ENCODE data around the gene STAB1.

STAB1 gene

DNA sequence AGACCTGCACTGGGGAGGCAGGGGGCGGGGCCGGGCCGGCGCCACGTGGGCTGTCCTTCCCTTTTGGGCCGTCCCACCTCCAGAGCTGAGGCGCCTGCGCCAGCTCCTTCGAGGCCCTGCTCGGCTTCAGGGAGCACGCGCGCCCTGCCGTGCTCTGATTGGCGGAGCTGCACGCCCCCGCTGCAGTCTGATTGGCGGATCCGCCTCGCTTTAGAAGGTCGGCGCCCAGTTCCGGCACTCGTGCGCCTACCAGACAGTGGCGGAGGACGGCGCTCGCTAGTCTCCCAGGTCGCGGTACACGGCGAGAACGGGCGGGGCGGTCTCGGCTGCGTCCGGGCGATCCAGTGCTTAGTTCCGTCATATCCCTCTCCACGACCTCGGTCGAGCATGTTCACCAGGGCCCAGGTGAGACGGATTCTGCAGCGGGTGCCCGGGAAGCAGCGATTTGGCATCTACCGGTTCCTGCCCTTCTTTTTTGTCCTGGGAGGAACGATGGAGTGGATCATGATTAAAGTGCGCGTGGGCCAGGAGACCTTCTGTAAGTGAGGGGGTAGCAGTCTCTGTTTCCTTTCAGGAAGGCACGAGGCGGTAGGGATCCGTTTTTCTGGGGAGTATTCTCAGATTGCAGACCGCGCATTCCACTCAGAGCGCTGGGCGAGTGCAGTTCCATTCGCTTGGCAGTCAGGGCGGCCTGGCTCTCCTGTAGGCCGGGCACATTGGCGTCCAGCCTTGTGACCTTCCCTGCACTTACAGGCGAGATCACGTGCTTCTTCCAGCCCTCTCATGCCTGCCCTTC lies 41.4 kb downstream of the STAB1 start, which contains the start of gene UQCC5:
Gene UQCC5, plus strand, starts transcription at position 237 of the 796 bp plus-strand sequence. Its CDS starts 151 bp downstream, at position 388.
- peak; percentile 93 for DNase-seq (ENCODE audit: low spot score)

DNA sequence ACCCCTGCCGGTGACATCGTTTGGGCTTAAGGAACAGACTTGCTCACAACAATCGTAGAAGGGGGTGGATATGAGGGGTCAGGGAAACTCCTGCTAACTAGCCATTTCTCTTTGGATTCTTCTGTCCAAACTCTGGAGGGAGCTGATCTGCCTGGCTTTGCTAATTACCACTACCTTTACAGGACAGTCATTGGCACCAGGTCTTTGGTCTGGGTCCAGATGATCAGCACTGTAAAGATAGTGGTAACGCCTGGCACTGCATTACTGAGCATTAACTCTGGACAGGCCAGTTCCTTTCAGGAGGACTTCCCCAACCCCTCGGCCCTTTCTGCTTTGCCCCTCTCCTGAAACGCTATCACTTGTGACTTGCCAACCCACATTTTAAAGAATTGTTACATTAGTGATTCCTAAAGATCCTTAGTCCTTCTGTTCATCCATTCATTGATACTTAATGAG lies 42.1 kb downstream of the STAB1 start:
- no peak for DNase-seq (ENCODE audit: low spot score)

DNA sequence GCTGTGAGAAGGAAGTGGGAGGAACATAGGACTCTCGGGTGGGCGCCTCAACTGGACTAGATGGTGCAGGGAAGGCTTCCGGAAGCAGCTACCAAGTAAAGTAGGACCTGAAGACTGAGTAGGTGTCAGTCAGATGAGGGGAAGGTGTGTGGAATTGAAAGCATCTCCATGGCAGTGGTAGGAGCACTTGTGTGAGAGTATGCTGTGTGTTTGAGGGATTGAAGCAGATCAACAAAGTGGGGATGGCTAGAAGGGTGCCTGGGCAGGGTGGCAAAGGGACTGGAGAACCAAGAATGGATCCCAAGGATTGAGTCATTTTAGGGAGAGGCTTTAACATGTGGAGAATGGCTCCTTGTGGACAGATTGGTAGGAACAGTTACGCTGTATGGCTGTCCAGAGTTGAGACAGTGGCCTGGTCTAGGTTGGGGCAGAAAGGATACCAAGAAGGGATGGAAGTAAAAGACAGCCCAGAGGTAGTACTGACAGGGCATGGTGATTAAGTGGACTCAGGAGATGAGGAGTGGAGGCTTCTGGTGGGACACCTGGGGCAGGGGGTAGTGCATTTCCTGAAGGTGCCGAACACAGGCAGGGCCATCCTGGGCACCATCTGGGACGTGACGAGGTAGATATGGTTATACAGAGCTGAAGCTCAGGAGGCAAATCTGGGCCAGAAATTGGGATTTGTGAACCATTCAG lies 42.7 kb downstream of the STAB1 start:
- no peak for DNase-seq (ENCODE audit: low spot score)

- DNase-seq (ENCODE audit: low spot score) = no peak
Measured at GRCh38 chr3:52539010-52539653, 44.0 kb downstream of the STAB1 start.

- DNase-seq (ENCODE audit: low spot score) = no peak
Measured at GRCh38 chr3:52541050-52541449, 45.9 kb downstream of the STAB1 start.

- no peak for DNase-seq (ENCODE audit: low spot score)
Measured at GRCh38 chr3:52544937-52545336, 49.8 kb downstream of the STAB1 start.

DNA sequence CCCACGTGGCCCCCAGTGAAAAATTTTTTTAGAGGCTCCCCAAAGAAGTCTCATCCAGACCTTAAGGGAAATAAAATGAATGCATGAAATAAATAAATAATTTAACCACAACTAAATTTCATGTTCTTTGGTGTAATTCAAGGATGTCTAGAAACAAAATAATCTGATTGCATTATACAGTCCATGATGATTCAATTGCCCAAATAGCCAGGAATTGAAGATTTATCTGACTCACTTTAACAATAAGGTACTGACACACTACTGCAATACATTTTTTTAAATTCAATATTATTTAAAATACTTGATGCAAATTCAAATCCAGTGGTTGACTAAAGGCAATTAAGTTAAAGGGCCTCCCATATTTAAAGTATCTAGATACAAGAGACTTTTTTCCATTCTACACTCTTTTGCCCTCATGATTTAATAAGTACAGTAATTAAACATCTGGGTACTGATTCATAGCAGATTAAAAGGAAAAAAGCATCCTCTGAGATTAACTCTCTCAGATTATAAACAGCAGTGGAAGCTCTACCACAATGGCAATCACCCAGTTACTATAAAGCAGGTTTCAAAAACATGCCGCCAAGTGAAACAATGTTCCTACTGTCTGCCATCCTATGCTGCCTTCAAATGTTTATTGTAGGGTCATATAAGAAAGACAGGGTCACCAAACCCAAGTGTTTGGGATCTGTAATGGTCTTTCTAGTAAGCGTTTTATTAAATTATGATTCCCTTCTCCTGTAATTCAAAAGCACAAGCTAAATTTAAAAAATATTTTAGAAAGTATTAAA lies 51.2 kb downstream of the STAB1 start:
- no peak for DNase-seq (ENCODE audit: low spot score)

DNA sequence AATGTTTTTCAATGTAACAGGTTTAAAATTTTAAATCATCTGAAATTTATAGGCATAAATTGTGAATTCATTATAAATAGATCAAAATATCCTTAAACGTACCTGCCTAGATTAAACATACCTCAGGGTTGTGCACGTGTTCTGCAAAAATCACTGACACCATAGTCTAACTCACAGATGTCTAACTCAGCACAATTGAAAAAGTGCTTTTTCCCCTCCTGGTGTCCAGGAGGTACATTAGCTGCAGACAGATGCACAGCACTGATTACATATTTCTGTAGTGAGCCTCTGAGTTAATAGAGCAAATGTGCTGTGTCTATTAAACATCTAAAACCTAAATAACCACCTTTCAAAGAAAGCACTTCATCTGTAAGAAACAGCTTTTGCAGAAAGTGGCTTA lies 52.0 kb downstream of the STAB1 start:
- DNase-seq (ENCODE audit: low spot score) = no peak

GRCh38 chr3:52551118-52551517 lies 56.0 kb downstream of the STAB1 start:
- no peak for DNase-seq (ENCODE audit: low spot score)

DNA sequence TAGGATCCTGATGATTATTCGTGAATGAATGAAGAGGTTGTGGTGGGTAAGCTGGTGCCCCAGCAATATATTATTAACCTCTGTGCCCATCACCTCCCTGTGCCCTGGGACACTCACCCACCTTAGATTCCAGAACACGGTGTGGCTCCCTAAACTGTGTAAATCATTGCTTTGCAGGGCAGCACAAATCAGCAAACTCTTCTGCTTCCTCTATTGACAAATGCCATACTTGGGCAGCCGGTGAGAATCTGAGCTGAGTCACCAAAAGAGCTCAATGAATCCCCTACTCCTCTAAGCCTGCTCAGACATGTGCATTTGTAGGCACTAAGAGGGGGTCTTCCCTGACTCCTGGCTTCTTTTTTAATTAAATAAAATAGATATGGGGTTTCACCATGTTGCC lies 57.0 kb downstream of the STAB1 start:
- DNase-seq (ENCODE audit: low spot score) = no peak

- DNase-seq (ENCODE audit: low spot score) = no peak
Measured at GRCh38 chr3:52554026-52554755, 59.1 kb downstream of the STAB1 start.

- no peak for DNase-seq (ENCODE audit: low spot score)
Measured at GRCh38 chr3:52555056-52555455, 59.9 kb downstream of the STAB1 start.

- no peak for DNase-seq (ENCODE audit: low spot score)
Measured at GRCh38 chr3:52557011-52557960, 62.1 kb downstream of the STAB1 start.

DNA sequence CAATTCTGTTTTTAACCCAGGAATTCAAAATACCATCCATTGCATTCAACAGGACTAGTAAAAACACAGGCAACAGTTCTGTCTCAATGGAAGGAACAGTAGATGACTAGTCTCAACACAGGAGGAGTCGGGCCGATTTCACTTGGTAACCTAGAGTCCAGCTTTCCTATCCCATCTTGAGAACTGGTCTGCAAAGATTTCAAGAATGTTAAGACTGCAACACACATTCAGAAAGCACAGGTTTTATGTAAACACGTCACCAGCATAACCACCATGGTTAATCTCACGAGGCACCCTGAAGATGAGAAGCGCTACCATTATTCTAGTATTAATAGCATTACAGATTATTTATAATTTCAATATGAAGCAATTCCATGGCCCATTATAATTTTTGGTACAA lies 63.3 kb downstream of the STAB1 start:
- DNase-seq (ENCODE audit: low spot score) = no peak

- no peak for DNase-seq (ENCODE audit: low spot score)
Measured at GRCh38 chr3:52561028-52561747, 66.0 kb downstream of the STAB1 start.

- DNase-seq (ENCODE audit: low spot score) = no peak
Measured at GRCh38 chr3:52563984-52564383, 68.8 kb downstream of the STAB1 start.

- DNase-seq (ENCODE audit: low spot score) = no peak
Measured at GRCh38 chr3:52568069-52568468, 72.9 kb downstream of the STAB1 start.

DNA sequence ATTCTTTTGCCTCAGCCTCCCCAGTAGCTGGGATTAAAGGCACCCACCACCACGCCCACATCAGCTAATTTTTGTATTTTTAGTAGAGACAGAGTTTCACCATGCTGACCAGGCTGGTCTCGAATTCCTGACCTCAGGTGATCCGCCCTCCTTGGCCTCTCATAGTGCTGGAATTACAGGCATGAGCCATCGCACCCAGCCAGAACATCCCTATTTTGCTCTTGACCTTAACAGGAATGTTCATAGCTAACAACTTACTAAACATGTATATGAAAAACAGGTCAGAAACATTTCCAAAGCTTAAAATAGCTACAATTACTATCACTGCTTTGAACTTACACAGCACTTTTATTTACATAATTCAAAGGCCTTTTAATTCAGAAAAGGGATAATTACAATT lies 74.9 kb downstream of the STAB1 start:
- DNase-seq (ENCODE audit: low spot score) = no peak

DNA sequence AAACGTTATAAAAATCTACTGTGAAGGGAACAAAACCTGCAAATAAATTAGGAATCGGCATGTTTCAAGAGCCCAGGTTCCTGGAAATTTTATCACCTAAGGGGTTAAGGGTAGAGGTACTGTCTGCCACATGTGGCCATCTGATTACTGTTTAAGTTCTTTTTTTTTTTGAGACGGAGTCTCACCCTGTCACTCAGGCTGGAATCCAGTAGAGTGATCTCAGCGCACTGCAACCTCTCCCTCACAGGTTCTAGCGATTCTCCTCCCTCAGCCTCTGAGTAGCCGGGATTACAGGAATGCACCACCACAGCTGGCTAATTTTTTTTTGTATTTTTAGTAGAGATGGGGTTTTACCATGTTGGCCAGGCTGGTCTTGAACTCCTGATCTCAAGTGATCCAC lies 77.1 kb downstream of the STAB1 start:
- no peak for DNase-seq (ENCODE audit: low spot score)

All from NAMALWA (cell line).